HG03045 (cell line): ENCODE measurements around the gene SPDYE6.
"Not testable (repeated sequence)": the region's sequence is repeated elsewhere in the genome, so short reads cannot be mapped to it uniquely, and the experiment has no call there.

Experiments used
- ATAC-seq: cut with Tn5 transposase; IDR thresholded peaks from one replicate; pipeline ENCODE4 v1.9.1; 2021; ENCODE audit warnings: mild to moderate bottlenecking, moderate library complexity; ENCODE audit not compliant: unreplicated experiment

Gene SPDYE6

GRCh38 chr7:102364394-102364886 is 8.2 kb upstream of the SPDYE6 start:
- not testable (repeated sequence) for ATAC-seq

DNA sequence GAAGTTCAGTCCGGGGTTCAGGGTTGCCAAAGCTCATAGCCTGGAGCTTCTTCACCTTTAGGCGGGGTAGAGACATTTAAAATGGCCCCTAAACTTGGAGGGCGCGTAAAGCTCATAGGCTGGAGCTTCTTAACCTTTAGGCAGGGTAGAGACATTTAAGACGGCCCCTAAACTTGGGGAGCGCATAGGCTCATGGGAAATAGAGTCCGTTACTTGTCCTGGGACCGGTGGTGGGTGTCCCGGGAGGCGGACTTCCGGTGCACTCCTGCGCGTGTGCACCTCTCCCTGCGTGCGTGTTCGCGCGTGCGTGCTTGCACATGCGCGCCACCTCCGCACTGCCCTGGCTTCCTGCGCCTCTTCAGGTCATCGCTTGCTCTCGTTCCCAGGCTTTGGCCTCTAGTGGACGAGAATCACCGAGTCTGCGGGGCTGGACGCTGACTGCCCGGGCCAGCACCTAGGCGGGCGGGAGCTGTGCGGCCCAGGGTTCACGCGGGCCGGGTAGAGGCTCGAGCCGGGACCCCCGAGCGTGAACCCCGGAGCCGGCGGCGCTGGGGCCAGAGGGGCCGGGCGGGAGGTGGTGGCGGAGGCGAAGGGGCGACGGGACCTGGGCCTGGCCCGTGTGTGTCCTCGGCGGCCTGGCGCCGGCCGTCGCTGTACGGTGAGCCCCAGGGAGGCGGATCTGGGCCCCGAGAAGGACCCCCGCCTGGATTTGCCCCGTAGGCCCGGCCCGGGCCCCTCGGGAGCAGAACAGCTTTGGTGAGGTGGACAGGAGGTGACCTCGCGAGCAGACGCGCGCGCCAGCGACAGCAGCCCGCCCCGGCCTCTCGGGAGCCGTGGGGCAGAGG is 7.5 kb upstream of the SPDYE6 start:
- peak; percentile 99 for ATAC-seq

DNA sequence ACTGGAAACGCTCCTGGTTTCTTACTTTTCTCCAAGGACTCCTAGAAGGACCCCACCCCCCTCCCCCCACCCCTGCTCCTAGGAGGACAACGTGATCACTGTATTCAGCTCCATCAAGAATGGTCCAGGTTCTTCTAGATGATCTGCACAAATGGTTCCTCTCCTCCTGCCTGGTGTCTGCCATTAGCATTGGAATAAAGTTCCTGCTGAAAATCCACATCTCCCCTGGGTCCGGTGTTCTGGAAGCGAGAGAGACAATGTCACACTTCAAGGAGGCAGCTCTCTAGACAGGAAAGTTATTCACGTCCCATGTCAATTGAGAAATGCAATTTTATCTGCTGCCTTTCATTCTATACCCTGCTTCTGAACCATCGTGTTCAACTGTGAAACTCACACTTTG is 9.3 kb downstream of the SPDYE6 start:
- not testable (repeated sequence) for ATAC-seq

DNA sequence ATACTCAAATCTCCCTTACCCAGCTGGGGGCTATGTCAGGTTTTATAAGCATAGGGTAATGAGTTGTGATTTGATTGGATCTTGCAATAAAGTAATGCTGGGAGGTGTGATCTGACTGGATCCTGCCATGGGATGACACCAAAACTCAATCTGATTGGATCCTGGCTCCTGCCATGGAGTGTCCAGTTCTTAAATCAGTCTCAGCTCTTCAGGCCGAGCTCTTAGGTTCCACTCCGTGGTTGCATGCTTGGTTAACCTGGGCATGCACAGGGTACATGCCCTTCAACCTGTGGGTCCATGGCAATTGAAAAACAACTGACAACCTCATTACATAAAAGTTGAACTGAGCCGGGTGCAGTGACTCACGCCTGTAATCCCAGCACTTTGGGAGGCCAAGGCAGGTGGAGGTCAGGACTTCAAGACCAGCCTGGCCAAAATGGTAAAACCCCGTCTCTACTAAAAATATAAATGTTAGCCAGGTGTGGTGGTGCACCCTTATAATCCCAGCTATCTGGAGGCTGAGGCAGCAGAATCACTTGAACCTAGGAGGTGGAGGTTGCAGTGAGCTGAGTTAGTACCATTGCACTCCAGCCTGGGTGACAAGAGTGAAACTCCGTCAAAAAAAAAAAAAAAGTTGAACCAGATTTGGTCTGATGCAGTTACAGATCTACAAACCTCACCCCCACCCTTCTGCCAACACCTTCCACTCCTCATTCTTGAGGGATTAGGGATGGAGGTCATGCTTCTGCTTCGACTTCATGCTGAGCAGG is 15.5 kb downstream of the SPDYE6 start:
- ATAC-seq = not testable (repeated sequence)

GRCh38 chr7:102337420-102337819 is 18.8 kb downstream of the SPDYE6 start:
- ATAC-seq = not testable (repeated sequence)

- not testable (repeated sequence) for ATAC-seq
Measured at GRCh38 chr7:102337002-102337401, 19.2 kb downstream of the SPDYE6 start.

DNA sequence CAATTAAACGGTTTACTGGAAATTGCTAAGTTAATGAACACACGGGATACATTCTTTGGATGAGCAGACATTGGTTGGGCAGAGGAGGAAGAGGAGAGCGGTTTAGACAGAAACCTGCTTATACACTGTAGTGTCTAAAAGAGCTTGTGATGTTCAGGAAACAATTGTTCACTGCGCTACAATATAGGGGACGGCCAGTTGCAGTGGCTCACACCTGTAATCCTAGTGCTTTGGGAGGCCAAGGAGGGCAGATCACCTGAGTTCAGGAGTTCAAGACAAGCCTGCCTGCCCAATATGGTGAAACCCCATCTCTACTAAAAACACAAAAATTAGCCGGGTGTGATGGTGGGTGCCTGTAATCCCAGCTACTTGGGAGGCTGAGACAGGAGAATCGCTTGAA is 20.7 kb downstream of the SPDYE6 start:
- ATAC-seq = not testable (repeated sequence)

DNA sequence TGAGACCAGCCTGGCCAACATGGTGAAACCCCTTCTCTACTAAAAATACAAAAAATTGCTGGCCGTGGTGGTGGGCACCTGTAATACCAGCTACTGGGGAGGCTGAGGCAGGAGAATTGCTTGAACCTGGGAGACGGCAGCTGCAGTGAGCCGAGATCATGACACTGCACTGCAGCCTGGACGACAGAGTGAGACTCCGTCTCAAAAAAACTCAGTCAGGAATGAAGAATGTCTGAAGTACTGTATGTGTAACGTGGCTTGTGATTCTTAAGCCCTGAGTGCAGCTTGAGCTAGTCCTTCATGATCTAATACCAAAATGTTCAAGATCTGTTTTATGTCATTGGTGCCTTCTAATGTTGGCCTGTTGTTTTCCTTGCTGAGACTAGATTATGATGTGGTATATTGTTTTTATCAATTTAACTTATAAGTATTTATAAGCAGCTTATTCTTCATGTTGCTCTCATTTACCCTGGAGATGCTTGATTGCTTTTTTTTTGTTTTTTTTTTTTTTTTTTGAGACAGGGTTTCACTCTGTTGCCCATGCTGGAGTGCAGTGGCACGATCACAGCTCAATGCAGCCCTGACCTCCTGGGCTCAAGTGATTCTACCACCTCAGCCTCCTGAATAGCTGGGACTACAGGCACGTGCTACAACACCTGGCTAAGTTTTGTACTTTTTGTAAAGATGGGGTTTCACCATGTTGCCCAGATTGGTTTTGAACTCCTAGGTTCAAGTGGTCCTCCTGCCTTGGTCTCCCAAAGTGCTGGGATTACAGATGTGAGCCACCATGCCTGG is 25.4 kb downstream of the SPDYE6 start:
- not testable (repeated sequence) for ATAC-seq

DNA sequence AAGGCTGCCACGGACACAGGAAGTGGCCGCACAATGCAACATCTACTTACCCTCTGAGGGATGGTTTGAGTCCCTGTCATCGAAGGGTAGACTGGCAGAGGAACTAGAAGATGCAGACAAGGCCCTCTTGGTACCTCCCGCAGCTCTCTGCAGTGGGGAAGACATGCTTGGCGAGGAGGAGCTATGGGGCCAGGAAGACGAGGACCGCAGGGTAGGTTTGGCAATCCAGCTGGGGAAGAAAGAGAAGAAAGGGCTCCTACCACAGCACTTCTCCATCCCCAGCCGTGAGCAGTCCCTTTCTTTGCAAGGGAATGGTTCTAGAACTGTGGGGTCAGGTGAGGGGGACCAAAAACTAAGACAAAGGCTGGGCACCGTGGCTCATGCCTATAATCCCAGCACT is 26.9 kb downstream of the SPDYE6 start:
- not testable (repeated sequence) for ATAC-seq

DNA sequence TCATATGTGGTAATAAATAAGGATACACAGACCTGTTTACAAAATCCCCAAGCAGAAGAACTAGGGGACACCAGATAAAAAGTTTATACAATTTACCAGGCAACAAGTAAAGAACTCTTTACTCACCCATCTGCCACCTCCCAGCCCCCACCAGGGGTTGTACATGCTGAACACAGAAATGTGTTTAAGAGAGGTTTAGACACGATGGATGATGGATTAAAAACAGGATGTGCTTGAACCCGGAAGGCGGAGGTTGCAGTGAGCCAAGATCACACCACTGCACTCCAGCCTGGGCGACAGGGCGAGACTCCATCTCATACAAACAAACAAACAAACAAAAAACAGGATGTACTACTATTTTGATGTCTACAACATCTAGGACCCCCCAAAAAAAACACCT is 27.4 kb downstream of the SPDYE6 start:
- not testable (repeated sequence) for ATAC-seq

DNA sequence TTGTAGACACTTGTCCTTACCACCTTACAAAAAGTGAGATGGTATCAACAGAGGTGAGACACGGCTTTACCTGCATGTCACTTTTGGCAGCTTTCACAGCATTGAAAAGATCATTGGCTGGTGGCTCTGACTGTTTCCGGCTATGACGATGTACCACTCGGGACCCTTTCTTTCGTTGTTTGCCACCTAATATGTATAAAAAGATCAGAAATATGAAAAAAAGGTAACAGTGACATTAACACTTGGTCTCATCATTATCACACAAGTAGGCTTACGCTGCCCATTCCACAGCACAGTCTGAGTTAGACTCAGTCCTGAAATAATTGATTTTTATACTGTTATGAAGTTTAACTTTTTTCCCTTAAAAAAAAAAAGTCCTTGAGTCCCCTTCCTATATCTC is 29.1 kb downstream of the SPDYE6 start:
- not testable (repeated sequence) for ATAC-seq

- no peak for ATAC-seq
Measured at GRCh38 chr7:102326157-102326889, 29.9 kb downstream of the SPDYE6 start.

DNA sequence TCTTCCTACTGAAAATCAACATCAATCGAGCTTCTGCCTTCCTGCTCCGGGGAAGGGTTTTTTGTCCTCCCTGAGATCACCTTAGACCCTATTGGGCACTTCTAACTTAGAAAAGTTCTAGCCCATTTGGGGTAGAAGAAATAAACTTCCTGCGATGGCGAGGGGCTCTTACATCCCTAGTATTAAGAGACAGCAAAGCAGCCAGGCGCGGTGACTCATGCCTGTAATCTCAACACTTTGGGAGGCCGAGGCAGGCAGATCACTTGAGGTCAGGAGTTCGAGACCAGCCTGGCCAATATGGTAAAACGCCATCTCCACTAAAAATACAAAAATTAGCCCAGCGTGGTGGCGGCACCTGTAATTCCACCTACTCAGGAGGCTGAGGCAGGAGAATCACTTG is 31.1 kb downstream of the SPDYE6 start:
- not testable (repeated sequence) for ATAC-seq

DNA sequence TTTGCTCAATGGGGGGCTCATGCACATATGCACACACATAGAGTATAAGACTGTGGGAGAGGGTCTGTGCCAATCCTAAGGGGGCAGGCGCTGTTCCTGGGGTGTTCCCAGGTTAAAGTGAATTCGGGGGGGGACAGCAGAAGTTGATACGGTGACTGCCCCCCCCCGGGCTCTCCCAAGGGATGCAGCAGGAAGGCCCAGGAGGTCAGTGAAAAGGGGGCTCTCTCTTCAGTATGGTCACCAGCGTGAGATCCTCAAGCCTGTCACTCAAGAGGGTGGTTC is 32.4 kb downstream of the SPDYE6 start:
- no peak for ATAC-seq

- no peak for ATAC-seq
Measured at GRCh38 chr7:102322202-102322715, 34.0 kb downstream of the SPDYE6 start.

DNA sequence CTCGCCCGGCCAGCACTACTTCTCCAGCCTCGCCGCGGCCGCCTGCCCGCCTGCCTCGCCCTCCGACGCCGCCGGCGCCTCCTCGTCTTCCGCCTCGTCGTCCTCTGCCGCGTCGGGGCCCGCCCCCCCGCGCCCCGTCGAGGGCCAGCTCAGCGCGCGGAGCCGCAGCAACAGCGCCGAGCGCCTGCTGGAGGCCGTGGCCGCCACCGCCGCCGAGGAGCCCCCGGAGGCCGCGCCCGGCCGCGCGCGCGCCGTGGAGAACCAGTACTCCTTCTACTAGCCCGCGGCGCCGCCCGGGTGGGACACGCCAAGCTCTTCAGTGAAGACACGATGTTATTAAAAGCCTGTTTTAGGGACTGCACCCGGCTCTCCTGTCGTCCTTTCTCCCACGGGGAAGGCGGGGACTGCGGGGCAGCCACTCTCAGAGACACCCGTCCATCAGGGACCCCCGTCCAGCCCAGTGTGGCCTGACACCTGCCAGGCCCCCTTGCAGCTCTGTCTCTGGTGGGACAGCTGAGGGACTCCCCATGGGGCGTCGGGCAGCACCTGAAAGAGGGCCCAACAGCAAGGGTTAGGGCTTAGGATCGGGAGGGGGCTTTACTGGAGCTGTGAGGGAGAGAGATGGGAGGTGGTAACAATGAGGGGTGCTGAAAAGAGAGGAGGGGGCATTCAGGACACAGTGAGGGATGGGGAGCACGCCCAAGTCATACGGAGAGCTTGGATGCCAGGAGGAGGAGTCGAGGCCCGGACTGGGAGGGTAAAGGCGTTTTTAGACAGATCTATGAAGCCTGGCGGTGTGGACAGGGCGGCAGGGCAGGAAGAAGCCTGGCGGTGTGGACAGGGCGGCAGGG is 34.7 kb downstream of the SPDYE6 start:
- ATAC-seq = no peak

GRCh38 chr7:102320601-102321350 is 35.5 kb downstream of the SPDYE6 start:
- ATAC-seq = no peak

DNA sequence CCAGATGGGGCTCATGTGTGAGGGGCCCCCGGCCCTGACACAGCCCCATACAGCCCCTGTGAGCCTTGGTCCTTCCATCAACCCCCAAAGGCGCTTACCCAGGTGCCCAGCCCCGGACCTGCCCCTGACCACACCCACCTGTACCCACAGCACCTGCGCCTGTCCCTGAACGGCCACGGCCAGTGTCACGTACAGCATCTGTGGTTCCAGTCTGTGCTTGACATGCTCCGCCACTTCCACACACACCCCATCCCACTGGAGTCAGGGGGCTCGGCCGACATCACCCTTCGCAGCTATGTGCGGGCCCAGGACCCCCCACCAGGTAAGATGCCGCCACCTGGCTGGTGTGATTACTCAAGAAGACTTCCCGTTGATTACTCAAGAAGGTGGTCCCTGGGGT is 36.1 kb downstream of the SPDYE6 start:
- no peak for ATAC-seq

DNA sequence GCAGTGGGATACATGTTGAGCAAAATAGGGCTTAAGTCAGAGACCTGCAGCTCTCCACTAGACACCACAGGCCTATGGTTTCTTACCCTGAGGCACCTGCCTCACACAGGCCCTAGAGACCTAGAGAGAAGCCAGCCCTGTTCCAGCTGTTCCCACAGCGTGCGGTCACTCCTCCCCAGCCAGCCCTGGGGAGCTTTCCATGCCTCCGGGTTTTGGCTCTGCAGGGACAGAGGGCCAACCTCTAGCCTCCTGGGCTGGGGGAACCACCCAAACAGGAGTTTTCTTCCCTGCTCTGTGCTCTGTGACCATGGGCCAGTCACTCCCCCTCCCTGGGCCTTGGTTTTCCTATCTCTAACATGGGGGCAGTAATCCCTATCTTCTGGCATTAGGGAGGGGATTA is 36.6 kb downstream of the SPDYE6 start:
- no peak for ATAC-seq
